GM23338 (cell line): ENCODE measurements around the gene EXO1. TPM values are rescaled to one million over a fixed set of nuclear protein-coding genes. Genes with fewer than 3 reads are reported as not detected.

Experiments
- ATAC-seq: fragments of 200-7000 bp; cut with Tn5 transposase; 3 replicates; pipeline ENCODE4 v1.9.1; 2020
- DNase-seq: peaks from one replicate; pipeline ENCODE4 v3.0.0-alpha.2; 2015; ENCODE audit warnings: low spot score
- H2AFZ ChIP-seq: fragments of 200-600 bp; sonication (generic); 2 replicates; pipeline ENCODE4 v1.8.0; 2016; ENCODE audit warnings: antibody characterized with exemption, mild to moderate bottlenecking, moderate library complexity
- H3F3A ChIP-seq: fragments of 200-600 bp; sonication (generic); replicated peaks from 2 replicates; pipeline ENCODE4 v1.8.0; 2017; ENCODE audit warnings: antibody characterized with exemption, mixed run types, low read depth
- H3K27ac ChIP-seq: fragments of 200-600 bp; sonication (generic); 2 replicates; pipeline ENCODE4 v1.6.1; 2016; ENCODE audit warnings: low read depth
- H3K27me3 ChIP-seq: fragments of 200-600 bp; sonication (generic); 2 replicates; pipeline ENCODE4 v1.8.0; 2016; ENCODE audit warnings: mild to moderate bottlenecking, mixed run types, moderate library complexity; ENCODE audit not compliant: insufficient read depth
- H3K36me3 ChIP-seq: fragments of 200-600 bp; sonication (generic); 2 replicates; pipeline ENCODE4 v1.8.0; 2016; ENCODE audit warnings: mild to moderate bottlenecking; ENCODE audit not compliant: insufficient read depth
- H3K4me1 ChIP-seq: fragments of 200-600 bp; sonication (generic); 2 replicates; pipeline ENCODE4 v1.8.0; 2016; ENCODE audit warnings: mild to moderate bottlenecking, moderate library complexity; ENCODE audit not compliant: insufficient read depth
- H3K4me2 ChIP-seq: fragments of 200-600 bp; sonication (generic); 2 replicates; pipeline ENCODE4 v1.7.1; 2017; ENCODE audit warnings: mixed run types
- H3K4me3 ChIP-seq: fragments of 200-600 bp; sonication (generic); 2 replicates; pipeline ENCODE4 v1.6.1; 2016; ENCODE audit warnings: mixed run types
- H3K79me2 ChIP-seq: fragments of 200-600 bp; sonication (generic); replicated peaks from 2 replicates; pipeline ENCODE4 v1.8.0; 2017; ENCODE audit warnings: mild to moderate bottlenecking; ENCODE audit not compliant: insufficient read depth
- H3K9me2 ChIP-seq: fragments of 200-600 bp; sonication (generic); 2 replicates; pipeline ENCODE4 v1.8.0; 2017; ENCODE audit not compliant: insufficient read depth
- H4K20me1 ChIP-seq: fragments of 200-600 bp; sonication (generic); replicated peaks from 2 replicates; pipeline ENCODE4 v1.8.0; 2017; ENCODE audit warnings: mild to moderate bottlenecking; ENCODE audit not compliant: insufficient read depth
- H3K27ac Mint-ChIP-seq: 2 replicates; pipeline ENCODE4 v1.8.0; 2020; ENCODE audit warnings: inconsistent platforms, mild to moderate bottlenecking, moderate library complexity, mixed read lengths
- H3K27me3 Mint-ChIP-seq: 3 replicates; pipeline ENCODE4 v1.8.0; 2022; ENCODE audit warnings: low read depth, mild to moderate bottlenecking, moderate library complexity, mixed read lengths, inconsistent platforms; ENCODE audit not compliant: insufficient read depth, poor library complexity
- H3K36me3 Mint-ChIP-seq: 3 replicates; pipeline ENCODE4 v1.8.0; 2021; ENCODE audit warnings: low read depth, mild to moderate bottlenecking, inconsistent platforms, moderate library complexity, mixed read lengths
- H3K4me1 Mint-ChIP-seq: 3 replicates; pipeline ENCODE4 v1.8.0; 2020; ENCODE audit warnings: mild to moderate bottlenecking, inconsistent platforms, mixed read lengths
- H3K4me3 Mint-ChIP-seq: 3 replicates; pipeline ENCODE4 v1.8.0; 2021; ENCODE audit warnings: moderate library complexity, mild to moderate bottlenecking, inconsistent platforms, mixed read lengths
- H3K9me3 Mint-ChIP-seq: 3 replicates; pipeline ENCODE4 v1.8.0; 2020; ENCODE audit warnings: moderate library complexity, mild to moderate bottlenecking, inconsistent platforms, mixed read lengths
- CREB1 ChIP-seq: fragments of 250-450 bp; sonication (Bioruptor Pico); IDR thresholded peaks from 2 replicates; pipeline ENCODE4 v1.5.0; 2020; ENCODE audit warnings: low read depth, mild to moderate bottlenecking, moderate library complexity
- CTCF ChIP-seq, 2 experiments: fragments of 200-600 bp in 1 of 2; sonication (generic) in 1 of 2; conservative IDR thresholded peaks; 2 replicates each; pipeline versions ENCODE4 v1.5.1 to v1.6.1; 2016 to 2017; ENCODE audit warnings: antibody characterized with exemption in 2 of 2, low read depth in 2 of 2, mild to moderate bottlenecking in 2 of 2, moderate library complexity in 1 of 2
- ETS1 ChIP-seq: IDR thresholded peaks from 2 replicates; pipeline ENCODE4 v1.6.1; 2016; ENCODE audit warnings: antibody characterized with exemption
- EZH2 ChIP-seq: fragments of 200-600 bp; sonication (generic); IDR thresholded peaks from one replicate; pipeline ENCODE4 v1.8.0; 2017; ENCODE audit warnings: antibody characterized with exemption, mild to moderate bottlenecking, low read depth; ENCODE audit not compliant: unreplicated experiment
- EZH2phosphoT487 ChIP-seq: fragments of 200-600 bp; sonication (generic); IDR thresholded peaks from one replicate; pipeline ENCODE4 v1.8.1; 2018; ENCODE audit warnings: antibody characterized with exemption; ENCODE audit not compliant: unreplicated experiment
- JUNB ChIP-seq: IDR thresholded peaks from one replicate; pipeline ENCODE4 v1.6.1; 2016; ENCODE audit warnings: antibody characterized with exemption; ENCODE audit not compliant: unreplicated experiment
- NANOG ChIP-seq: IDR thresholded peaks from 2 replicates; pipeline ENCODE4 v1.6.1; 2016; ENCODE audit warnings: antibody characterized with exemption, borderline replicate concordance
- POLR2AphosphoS5 ChIP-seq: IDR thresholded peaks from 2 replicates; pipeline ENCODE4 v1.6.1; 2016; ENCODE audit warnings: antibody characterized with exemption, low read depth
- REST ChIP-seq: IDR thresholded peaks from one replicate; pipeline ENCODE4 v1.6.1; 2018; ENCODE audit warnings: antibody characterized with exemption; ENCODE audit not compliant: unreplicated experiment
- STAT1 ChIP-seq: IDR thresholded peaks from one replicate; pipeline ENCODE4 v1.6.1; 2016; ENCODE audit warnings: antibody characterized with exemption; ENCODE audit not compliant: unreplicated experiment
- ZNF114 ChIP-seq: fragments of 250-450 bp; sonication (Bioruptor Pico); IDR thresholded peaks from 2 replicates; pipeline ENCODE4 v1.5.0; 2020; ENCODE audit warnings: mild to moderate bottlenecking, moderate library complexity
- ZNF331 ChIP-seq: fragments of 250-450 bp; sonication (Bioruptor Pico); IDR thresholded peaks from 2 replicates; pipeline ENCODE4 v1.5.0; 2020; ENCODE audit warnings: low read depth, mild to moderate bottlenecking, moderate library complexity
- polyA plus RNA-seq: library from polyadenylated mRNA; unstranded; fragments of >200 nt; fragmentation: Nextera tagmentation; extraction: Ambion mirVana; gene quantifications from 2 replicates; pipeline ENCODE4 v1.2.1, GENCODE V29; 2016
- total RNA-seq: library from RNA; depleted of rRNA; stranded (reverse); fragments of >200 nt; shearing (Covaris generic); gene quantifications from 2 replicates; pipeline ENCODE4 v1.2.3, GENCODE V29; 2014
- TF ChIP-seq, protein P1 (sequence below): fragments of 250-450 bp; sonication (Bioruptor Pico); IDR thresholded peaks from 2 replicates; pipeline ENCODE4 v1.5.0; 2020; ENCODE audit warnings: mild to moderate bottlenecking, moderate library complexity

The EXO1 gene
- total and polyA plus RNA-seq, 2 experiments from 2014 or later, result 16.2 to 34.0 TPM

DNA sequence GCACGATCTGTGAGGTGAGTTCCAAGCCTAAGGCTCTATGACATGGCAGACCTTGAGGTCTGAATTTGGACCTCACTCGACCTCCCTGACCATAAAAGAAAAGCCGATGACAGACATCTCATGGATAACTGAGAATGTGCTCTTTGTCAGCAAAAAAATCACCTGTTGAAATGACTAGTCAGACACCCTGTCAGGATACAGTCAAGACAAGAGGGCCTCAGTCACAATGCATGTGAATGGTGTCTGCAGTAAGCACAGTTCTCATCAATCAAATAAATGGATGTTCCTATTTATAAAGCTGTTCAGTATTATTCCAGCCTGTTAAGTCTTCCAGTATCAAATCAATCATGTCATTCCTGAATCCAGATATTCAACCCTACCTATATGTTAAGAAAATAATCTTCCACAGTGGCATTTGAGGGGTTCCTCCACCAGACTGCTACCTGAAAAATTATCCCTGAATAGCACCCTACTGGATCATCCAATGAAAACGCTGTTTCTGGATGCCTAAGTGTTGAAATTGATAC is 28.6 kb upstream of the EXO1 start:
- Mint-ChIP-seq H3K27ac (no peak overlapping the region), H3K9me3 (no peaks in the 10 kb centered on the region), H3K4me3 (no peak overlapping the region), H3K36me3 (no peaks in the 10 kb centered on the region), H3K27me3 (peaks cover 3% of the 10 kb centered on the region), H3K4me1 (no peaks in the 10 kb centered on the region)
- no peak overlapping the region for H3K4me2 ChIP-seq
- no peaks in the 10 kb centered on the region for H3K4me1 ChIP-seq
- H4K20me1 ChIP-seq, result no peaks in the 10 kb centered on the region
- H3K4me3 ChIP-seq, result no peak overlapping the region
- no peaks in the 10 kb centered on the region for H3K27me3 ChIP-seq
- no peaks in the 10 kb centered on the region for H3K9me2 ChIP-seq
- ATAC-seq, result no peak
- H3K79me2 ChIP-seq, result no peaks in the 10 kb centered on the region
- H3K36me3 ChIP-seq, result no peaks in the 10 kb centered on the region
- H2AFZ ChIP-seq, result no peak overlapping the region
- no peak for TF ChIP-seq NANOG
- no peak for TF ChIP-seq ETS1
- TF ChIP-seq EZH2, result no peak
- TF ChIP-seq CTCF (conservative IDR thresholded peaks at IDR 0.05; ENCODE audit: low read depth in 2 of 2), result no peak
- TF ChIP-seq REST, result no peak
- TF ChIP-seq JUNB, result no peak
- no peak for TF ChIP-seq POLR2AphosphoS5
- TF ChIP-seq, protein P1, sequence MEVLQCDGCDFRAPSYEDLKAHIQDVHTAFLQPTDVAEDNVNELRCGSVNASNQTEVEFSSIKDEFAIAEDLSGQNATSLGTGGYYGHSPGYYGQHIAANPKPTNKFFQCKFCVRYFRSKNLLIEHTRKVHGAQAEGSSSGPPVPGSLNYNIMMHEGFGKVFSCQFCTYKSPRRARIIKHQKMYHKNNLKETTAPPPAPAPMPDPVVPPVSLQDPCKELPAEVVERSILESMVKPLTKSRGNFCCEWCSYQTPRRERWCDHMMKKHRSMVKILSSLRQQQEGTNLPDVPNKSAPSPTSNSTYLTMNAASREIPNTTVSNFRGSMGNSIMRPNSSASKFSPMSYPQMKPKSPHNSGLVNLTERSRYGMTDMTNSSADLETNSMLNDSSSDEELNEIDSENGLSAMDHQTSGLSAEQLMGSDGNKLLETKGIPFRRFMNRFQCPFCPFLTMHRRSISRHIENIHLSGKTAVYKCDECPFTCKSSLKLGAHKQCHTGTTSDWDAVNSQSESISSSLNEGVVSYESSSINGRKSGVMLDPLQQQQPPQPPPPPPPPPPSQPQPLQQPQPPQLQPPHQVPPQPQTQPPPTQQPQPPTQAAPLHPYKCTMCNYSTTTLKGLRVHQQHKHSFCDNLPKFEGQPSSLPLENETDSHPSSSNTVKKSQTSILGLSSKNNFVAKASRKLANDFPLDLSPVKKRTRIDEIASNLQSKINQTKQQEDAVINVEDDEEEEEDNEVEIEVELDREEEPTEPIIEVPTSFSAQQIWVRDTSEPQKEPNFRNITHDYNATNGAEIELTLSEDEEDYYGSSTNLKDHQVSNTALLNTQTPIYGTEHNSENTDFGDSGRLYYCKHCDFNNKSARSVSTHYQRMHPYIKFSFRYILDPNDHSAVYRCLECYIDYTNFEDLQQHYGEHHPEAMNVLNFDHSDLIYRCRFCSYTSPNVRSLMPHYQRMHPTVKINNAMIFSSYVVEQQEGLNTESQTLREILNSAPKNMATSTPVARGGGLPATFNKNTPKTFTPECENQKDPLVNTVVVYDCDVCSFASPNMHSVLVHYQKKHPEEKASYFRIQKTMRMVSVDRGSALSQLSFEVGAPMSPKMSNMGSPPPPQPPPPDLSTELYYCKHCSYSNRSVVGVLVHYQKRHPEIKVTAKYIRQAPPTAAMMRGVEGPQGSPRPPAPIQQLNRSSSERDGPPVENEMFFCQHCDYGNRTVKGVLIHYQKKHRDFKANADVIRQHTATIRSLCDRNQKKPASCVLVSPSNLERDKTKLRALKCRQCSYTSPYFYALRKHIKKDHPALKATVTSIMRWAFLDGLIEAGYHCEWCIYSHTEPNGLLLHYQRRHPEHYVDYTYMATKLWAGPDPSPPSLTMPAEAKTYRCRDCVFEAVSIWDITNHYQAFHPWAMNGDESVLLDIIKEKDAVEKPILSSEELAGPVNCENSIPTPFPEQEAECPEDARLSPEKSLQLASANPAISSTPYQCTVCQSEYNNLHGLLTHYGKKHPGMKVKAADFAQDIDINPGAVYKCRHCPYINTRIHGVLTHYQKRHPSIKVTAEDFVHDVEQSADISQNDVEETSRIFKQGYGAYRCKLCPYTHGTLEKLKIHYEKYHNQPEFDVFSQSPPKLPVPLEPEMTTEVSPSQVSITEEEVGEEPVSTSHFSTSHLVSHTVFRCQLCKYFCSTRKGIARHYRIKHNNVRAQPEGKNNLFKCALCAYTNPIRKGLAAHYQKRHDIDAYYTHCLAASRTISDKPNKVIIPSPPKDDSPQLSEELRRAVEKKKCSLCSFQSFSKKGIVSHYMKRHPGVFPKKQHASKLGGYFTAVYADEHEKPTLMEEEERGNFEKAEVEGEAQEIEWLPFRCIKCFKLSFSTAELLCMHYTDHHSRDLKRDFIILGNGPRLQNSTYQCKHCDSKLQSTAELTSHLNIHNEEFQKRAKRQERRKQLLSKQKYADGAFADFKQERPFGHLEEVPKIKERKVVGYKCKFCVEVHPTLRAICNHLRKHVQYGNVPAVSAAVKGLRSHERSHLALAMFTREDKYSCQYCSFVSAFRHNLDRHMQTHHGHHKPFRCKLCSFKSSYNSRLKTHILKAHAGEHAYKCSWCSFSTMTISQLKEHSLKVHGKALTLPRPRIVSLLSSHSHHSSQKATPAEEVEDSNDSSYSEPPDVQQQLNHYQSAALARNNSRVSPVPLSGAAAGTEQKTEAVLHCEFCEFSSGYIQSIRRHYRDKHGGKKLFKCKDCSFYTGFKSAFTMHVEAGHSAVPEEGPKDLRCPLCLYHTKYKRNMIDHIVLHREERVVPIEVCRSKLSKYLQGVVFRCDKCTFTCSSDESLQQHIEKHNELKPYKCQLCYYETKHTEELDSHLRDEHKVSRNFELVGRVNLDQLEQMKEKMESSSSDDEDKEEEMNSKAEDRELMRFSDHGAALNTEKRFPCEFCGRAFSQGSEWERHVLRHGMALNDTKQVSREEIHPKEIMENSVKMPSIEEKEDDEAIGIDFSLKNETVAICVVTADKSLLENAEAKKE (CRISPR knock-in tag), result no peak
- TF ChIP-seq ZNF114 (CRISPR knock-in tag), result no peak
- TF ChIP-seq CREB1 (CRISPR knock-in tag), result no peak
- TF ChIP-seq ZNF331 (CRISPR knock-in tag), result no peak
- no peak for TF ChIP-seq EZH2phosphoT487
- no peak for TF ChIP-seq STAT1
- no peak for DNase-seq
- H3K27ac ChIP-seq, result no peak overlapping the region
- no peaks in the 10 kb centered on the region for H3F3A ChIP-seq
